Activated T-helper 1 cell treated with anti-CD3 and anti-CD28 coated beads, Interleukin-12 subunit alpha, Interleukin-12 subunit beta, Interleukin-2, Interleukin-4 antibody, amounts not matched to agents 30 ng/mL and 10 ng/mL and 1 ng/mL, durations not matched to agents 14 hours and 24 hours and 36 hours (primary cell): ENCODE data around the gene GLOD4. TPM values are rescaled to one million over a fixed set of nuclear protein-coding genes. Genes with fewer than 3 reads are reported as not detected.
A peak's percentile ranks its signal among the peaks of the same experiment; 100 is the strongest.
"Not testable (repeated sequence)": the region's sequence is repeated elsewhere in the genome, so short reads cannot be mapped to it uniquely, and the experiment has no call there.

Source experiments
- DNase-seq: peaks from one replicate; pipeline ENCODE4 v3.0.0; 2021; ENCODE audit warnings: low spot score
- H3K27ac Mint-ChIP-seq: one replicate; pipeline ENCODE4 v1.8.0; 2021; ENCODE audit warnings: mild to moderate bottlenecking, mixed read lengths
- H3K27me3 Mint-ChIP-seq: one replicate; pipeline ENCODE4 v1.8.0; 2022; ENCODE audit warnings: mild to moderate bottlenecking, moderate library complexity, mixed read lengths; ENCODE audit not compliant: insufficient read depth
- H3K36me3 Mint-ChIP-seq: one replicate; pipeline ENCODE4 v1.8.0; 2021; ENCODE audit warnings: low read depth, mixed read lengths
- H3K4me1 Mint-ChIP-seq: one replicate; pipeline ENCODE4 v1.8.0; 2021; ENCODE audit warnings: low read depth, mixed read lengths
- H3K4me3 Mint-ChIP-seq: one replicate; pipeline ENCODE4 v1.8.0; 2021; ENCODE audit warnings: mild to moderate bottlenecking, moderate library complexity, mixed read lengths
- H3K9me3 Mint-ChIP-seq: one replicate; pipeline ENCODE4 v1.8.0; 2021; ENCODE audit warnings: mixed read lengths
- intact Hi-C: fragments of 100-400 bp; cut with micrococcal nuclease; formaldehyde crosslinking; loops from one replicate; pipeline ENCODE4 v1.15.1; 2024
- total RNA-seq: library from RNA; stranded (reverse); gene quantifications from 2 replicates; pipeline ENCODE4 v1.2.3, GENCODE V29; 2022

GLOD4 gene, protein sequence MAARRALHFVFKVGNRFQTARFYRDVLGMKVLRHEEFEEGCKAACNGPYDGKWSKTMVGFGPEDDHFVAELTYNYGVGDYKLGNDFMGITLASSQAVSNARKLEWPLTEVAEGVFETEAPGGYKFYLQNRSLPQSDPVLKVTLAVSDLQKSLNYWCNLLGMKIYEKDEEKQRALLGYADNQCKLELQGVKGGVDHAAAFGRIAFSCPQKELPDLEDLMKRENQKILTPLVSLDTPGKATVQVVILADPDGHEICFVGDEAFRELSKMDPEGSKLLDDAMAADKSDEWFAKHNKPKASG
- total RNA-seq: 97.0 and 97.6 TPM in 2 replicates

DNA sequence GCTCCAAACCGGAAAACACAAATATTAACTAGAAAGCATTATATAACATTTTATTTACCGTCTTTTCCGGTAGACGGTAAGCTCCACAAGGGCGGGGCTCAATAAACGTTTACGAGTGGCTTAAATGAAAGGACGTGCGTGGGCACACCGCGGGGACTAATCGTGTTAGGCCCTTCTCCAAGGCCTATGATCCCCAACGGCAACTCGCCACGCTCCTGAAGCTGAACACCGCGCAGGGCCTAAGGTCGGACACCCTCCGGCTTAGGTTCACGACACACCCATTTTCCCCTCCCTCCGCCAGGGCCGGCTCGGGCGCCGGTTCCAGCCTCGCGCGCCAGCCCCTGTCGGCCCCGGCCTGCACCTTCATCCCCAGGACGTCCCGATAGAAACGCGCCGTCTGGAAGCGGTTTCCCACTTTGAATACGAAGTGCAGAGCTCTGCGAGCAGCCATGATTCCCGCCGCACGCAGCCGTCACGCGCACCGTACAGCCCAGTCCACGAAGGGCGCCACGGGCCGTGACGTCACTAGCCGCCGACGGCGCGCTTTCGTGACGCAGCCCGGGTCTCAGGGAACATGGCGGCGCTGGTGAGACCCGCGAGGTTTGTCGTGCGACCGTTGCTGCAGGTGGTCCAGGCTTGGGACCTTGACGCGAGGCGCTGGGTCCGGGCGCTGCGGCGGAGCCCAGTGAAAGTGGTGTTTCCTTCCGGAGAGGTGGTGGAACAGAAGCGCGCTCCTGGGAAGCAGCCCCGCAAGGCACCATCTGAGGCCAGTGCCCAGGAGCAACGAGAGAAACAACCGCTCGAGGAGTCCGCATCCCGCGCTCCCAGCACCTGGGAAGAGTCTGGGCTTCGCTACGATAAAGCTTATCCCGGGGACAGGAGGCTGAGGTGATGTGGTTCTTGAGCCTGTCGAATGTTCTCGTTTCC is at the start of gene GLOD4, which contains the start of gene MRM3:
GLOD4 (minus strand) TSS at position 476 of the 927 bp plus-strand sequence; CDS start at position 451, 25 bp downstream.
MRM3 (plus strand) TSS at position 549 of the 927 bp plus-strand sequence; CDS start at position 575, 26 bp downstream.
- peak within 1 kb of the TSS; percentile 97 for H3K4me3 Mint-ChIP-seq
- peak; percentile 94 for DNase-seq
- intact Hi-C loops: loop anchor here (1.0 to 5.0 kb wide), 7 partner anchors 9 to 371 kb away; partner anchors contain the start of genes GEMIN4, TLCD3A and VPS53
- H3K4me1 Mint-ChIP-seq: peaks cover 37% of the 10 kb centered on the region
- no peaks in the 10 kb centered on the region for H3K27me3 Mint-ChIP-seq
- peak within 1 kb of the TSS; percentile 97 for H3K27ac Mint-ChIP-seq
- H3K36me3 Mint-ChIP-seq: peaks cover 30% of the 10 kb centered on the region
- H3K9me3 Mint-ChIP-seq: no peaks in the 10 kb centered on the region

DNA sequence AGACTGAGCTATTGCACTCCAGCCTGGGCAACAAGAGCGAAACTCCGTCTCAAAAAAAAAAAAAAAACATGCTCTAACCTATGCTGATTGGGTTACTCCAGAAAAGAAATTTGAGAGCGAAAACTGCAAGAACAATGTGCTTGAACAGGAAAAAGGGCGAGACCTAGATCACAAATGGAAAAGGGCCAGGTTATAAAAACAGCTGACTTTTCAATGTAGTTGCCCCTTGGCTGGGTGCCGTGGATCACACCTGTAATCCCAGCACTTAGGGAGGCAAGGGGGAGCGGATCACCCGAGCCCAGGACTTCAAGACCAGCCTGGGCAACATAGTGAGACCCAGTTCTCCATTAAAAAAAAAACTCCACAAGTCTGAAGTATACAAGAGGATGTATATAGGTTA is 48.9 kb upstream of the GLOD4 start:
- H3K4me1 Mint-ChIP-seq: no peaks in the 10 kb centered on the region
- H3K9me3 Mint-ChIP-seq: no peaks in the 10 kb centered on the region
- intact Hi-C loops: no loop called here
- H3K36me3 Mint-ChIP-seq: no peaks in the 10 kb centered on the region
- no peak overlapping the region for H3K27ac Mint-ChIP-seq
- DNase-seq: no peak
- H3K4me3 Mint-ChIP-seq: no peak overlapping the region
- H3K27me3 Mint-ChIP-seq: no peaks in the 10 kb centered on the region

DNA sequence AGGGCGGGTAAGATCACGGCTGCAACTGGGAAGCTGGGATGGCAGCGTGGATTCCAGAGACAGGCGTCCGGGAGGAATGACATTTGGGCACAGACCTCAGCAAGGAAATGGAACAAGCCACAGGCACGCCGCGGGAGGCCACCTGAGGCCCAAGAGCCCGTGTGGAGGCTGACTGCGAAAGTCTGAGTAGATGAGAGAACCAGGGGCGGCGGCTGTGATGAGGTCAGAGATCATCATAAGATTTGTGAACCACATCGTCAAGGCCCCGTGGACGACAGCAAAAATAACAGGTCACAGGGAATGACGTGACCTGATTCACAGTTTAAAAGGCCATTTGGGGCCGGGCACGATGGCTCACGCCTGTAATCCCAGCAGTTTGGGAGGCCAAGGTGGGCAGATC is 48.3 kb upstream of the GLOD4 start:
- H3K27me3 Mint-ChIP-seq: no peaks in the 10 kb centered on the region
- no peak overlapping the region for H3K4me3 Mint-ChIP-seq
- intact Hi-C loops: no loop called here
- no peaks in the 10 kb centered on the region for H3K36me3 Mint-ChIP-seq
- DNase-seq: no peak
- H3K27ac Mint-ChIP-seq: no peak overlapping the region
- H3K4me1 Mint-ChIP-seq: no peaks in the 10 kb centered on the region
- H3K9me3 Mint-ChIP-seq: no peaks in the 10 kb centered on the region

DNA sequence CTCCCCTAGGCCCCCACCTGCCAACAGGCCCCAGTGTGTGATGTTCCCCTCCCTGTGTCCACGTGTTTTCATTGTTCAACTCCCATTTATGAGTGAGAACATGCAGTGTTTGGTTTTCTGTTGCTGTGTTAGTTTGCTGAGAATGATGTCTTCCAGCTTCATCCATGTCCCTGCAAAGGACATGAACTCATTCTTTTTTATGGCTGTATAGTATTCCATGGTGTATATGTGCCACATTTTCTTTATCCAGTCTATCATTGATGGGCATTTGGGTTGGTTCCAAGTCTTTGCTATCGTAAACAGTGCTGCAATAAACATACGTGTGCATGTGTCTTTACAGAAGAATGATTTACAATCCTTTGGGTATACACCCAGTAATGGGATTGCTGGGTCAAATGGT is 47.5 kb upstream of the GLOD4 start:
- H3K4me3 Mint-ChIP-seq, H3K4me1 Mint-ChIP-seq, H3K27me3 Mint-ChIP-seq, intact Hi-C loops, DNase-seq, H3K9me3 Mint-ChIP-seq, H3K36me3 Mint-ChIP-seq, H3K27ac Mint-ChIP-seq: not testable (repeated sequence)

DNA sequence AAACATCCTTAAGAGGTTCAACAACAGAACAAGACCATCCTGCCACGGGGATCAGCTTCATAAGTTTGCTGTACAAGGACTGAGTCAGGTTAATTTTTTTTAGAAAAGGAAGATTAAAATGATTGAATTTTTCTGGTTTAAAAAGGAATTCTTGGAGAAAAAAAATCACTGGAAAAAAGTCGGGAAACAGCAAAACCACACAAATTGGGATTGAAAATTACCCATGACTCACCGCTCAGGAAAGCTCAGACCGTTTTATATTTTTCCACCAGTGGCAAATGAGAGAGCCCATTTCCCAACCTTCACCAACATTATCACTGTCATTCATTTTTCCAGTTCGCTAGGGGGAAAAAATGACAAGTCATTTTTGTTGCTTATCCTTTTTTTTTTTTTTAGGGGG is 46.7 kb upstream of the GLOD4 start:
- no peak for DNase-seq
- H3K36me3 Mint-ChIP-seq: no peaks in the 10 kb centered on the region
- no peak overlapping the region for H3K27ac Mint-ChIP-seq
- no peaks in the 10 kb centered on the region for H3K27me3 Mint-ChIP-seq
- intact Hi-C loops: no loop called here
- H3K4me1 Mint-ChIP-seq: no peaks in the 10 kb centered on the region
- H3K4me3 Mint-ChIP-seq: no peak overlapping the region
- H3K9me3 Mint-ChIP-seq: no peaks in the 10 kb centered on the region

DNA sequence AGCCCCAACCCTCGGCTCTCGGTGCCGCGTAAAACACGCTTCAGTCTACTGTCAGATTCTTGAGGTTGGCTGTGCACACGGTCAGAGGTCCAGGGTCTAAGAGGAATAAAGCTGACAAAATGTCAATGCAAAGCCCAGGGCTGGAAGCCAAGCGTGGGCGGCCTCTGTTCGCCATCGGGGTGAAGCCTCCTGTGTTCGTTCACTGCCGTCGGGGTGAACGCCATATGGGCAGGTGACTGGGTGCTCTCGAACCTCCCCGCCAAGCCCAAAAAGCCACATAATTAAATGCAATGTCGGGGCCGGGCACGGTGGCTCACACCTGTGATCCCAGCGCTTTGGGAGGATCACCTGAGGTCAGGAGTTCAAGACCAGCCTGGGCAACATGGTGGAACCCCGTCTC is 44.7 kb upstream of the GLOD4 start:
- intact Hi-C loops: no loop called here
- Mint-ChIP-seq H3K4me1 (no peaks in the 10 kb centered on the region), H3K27me3 (no peaks in the 10 kb centered on the region)

DNA sequence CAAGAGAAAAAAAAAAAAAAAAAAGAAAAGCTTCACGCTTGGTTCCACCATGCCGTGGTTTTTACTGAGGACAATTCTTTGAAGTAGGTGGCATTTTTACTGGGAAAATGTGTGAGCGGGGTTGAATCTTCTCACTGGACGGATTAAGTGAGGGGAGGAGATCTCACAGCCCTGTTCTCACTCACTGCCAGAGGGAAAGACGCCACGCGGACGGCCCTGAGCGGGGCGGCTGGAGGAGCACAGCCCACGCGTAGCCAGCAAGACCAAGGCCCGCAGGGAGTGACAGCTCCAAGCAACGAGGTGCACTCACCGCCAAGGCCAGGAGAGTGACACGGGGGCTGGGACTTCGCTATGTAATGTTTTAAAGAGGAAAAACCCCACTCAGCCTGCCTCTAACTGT is 43.1 kb upstream of the GLOD4 start:
- H3K4me3 Mint-ChIP-seq: no peak overlapping the region
- no peaks in the 10 kb centered on the region for H3K36me3 Mint-ChIP-seq
- intact Hi-C loops: no loop called here
- no peaks in the 10 kb centered on the region for H3K9me3 Mint-ChIP-seq
- no peaks in the 10 kb centered on the region for H3K27me3 Mint-ChIP-seq
- no peak overlapping the region for H3K27ac Mint-ChIP-seq
- DNase-seq: no peak
- no peaks in the 10 kb centered on the region for H3K4me1 Mint-ChIP-seq

More for the DNA sequence above, 44.7 kb upstream of the GLOD4 start:
- no peak overlapping the region for H3K4me3 Mint-ChIP-seq
- H3K27ac Mint-ChIP-seq: no peak overlapping the region
- no peak for DNase-seq
- H3K9me3 Mint-ChIP-seq: no peaks in the 10 kb centered on the region
- H3K36me3 Mint-ChIP-seq: no peaks in the 10 kb centered on the region

DNA sequence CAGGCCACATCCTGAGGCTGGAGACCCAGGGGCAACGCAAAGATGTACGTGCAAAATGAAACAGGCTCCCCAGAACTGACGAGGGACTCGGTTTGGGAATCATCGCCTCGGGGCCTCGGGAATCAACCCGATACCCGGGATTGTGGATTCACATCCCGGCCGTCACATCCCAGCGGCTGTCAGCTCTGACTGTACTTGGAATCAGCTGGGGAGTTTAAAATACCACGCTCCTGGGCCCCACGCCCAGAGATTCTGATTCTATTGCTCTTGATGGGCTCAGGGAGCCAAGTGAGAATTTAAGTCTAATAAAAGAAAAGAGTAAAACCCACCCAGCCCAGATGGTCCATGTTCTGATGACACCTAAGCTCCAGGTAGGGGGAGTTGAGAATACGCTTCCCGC is 42.3 kb upstream of the GLOD4 start:
- no peaks in the 10 kb centered on the region for H3K36me3 Mint-ChIP-seq
- DNase-seq: no peak
- no peak overlapping the region for H3K4me3 Mint-ChIP-seq
- intact Hi-C loops: no loop called here
- no peaks in the 10 kb centered on the region for H3K9me3 Mint-ChIP-seq
- H3K27me3 Mint-ChIP-seq: no peaks in the 10 kb centered on the region
- no peaks in the 10 kb centered on the region for H3K4me1 Mint-ChIP-seq
- H3K27ac Mint-ChIP-seq: no peak overlapping the region

DNA sequence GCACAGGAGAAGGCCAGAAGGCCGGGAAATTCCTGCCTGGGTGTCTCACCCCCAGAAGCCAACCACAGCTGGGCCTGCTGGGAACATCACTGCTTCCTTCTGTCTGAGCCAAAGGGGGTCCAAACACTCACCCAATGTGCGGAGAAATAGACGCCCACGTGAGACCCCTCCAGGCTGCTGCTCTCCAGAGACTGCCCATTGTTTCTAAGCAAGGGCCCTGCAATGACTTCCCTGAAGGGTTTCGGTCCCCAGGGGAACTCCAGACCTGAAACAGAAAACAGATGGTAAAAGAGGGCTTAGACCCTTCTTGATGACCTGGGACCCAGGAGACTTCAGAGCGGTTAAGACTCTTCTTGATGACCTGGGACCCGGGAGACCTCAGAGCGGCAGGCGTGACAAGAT is 41.4 kb upstream of the GLOD4 start:
- no peaks in the 10 kb centered on the region for H3K4me1 Mint-ChIP-seq
- H3K27me3 Mint-ChIP-seq: no peaks in the 10 kb centered on the region
- no peak overlapping the region for H3K27ac Mint-ChIP-seq
- no peaks in the 10 kb centered on the region for H3K9me3 Mint-ChIP-seq
- no peak overlapping the region for H3K4me3 Mint-ChIP-seq
- no peak for DNase-seq
- intact Hi-C loops: no loop called here
- H3K36me3 Mint-ChIP-seq: no peaks in the 10 kb centered on the region

DNA sequence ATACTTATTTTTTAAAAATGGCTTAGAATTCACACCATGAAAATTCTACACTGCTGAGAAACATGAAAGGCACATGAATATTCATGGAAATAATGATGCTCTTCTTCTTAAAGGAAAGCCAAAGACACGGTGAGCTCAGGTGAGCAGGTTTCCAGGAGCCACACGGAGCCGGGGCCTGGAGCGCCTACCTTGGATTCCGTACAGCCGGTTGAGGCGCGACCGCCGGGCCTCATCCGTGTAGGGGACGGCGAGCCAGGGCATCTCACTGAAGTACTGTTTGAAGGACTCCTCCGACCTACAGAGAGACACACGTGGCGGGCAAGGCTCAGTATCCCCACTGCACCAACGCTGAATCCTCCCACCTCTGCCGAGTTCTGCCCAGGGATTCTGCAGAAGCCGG is 37.2 kb upstream of the GLOD4 start:
- DNase-seq: no peak
- no peaks in the 10 kb centered on the region for H3K27me3 Mint-ChIP-seq
- no peaks in the 10 kb centered on the region for H3K9me3 Mint-ChIP-seq
- no peak overlapping the region for H3K27ac Mint-ChIP-seq
- H3K4me3 Mint-ChIP-seq: no peak overlapping the region
- no peaks in the 10 kb centered on the region for H3K36me3 Mint-ChIP-seq
- intact Hi-C loops: no loop called here
- no peaks in the 10 kb centered on the region for H3K4me1 Mint-ChIP-seq

DNA sequence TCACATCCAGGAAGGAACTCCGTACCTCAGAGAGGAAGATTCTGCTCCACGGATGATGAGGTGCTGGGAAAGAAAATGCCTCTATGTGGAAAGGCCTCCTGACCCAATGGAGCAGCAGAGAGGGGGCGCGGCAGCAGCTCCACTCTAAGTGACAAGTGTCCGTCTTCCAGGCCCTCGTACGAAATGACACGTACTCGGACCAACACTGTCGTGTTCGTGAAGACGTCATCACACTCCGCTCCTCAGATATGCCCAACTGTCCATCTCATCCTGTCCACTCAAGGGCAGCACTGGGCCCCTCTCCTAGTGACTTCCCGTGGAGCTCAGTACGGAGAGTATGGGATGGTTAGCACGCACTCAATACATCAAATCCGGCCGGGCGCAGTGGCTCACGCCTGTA is 32.3 kb upstream of the GLOD4 start:
- Mint-ChIP-seq H3K27me3 (peaks cover 2% of the 10 kb centered on the region), H3K4me1 (no peaks in the 10 kb centered on the region), H3K27ac (no peak overlapping the region), H3K36me3 (no peaks in the 10 kb centered on the region), H3K4me3 (no peak overlapping the region), H3K9me3 (no peaks in the 10 kb centered on the region)
- DNase-seq: no peak
- intact Hi-C loops: no loop called here

DNA sequence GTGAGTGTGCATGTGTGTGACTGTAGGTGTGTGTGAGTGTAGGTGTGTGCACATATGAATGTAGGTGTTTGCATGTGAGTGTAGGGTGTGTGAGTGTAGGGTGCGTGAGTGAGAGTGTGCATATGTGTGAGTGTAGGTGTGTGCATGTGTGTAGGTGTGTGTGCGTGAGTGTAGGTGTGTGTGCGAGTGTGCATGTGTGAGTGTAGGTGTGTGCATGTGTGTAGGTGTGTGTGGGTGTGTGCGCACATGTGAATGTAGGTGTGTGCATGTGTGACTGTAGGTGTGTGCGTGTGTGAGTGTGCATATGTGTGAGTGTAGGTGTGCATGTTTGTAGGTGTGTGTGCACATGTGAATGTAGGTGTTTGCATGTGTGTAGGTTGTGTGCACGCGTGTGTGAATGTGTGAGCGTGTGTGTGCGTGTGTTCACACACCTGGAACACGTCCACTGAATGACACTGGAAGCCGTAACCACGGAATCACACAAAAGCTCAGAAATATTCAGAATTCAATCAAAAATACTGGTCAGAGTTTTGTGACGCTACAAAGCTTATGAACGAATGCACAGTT is 30.6 kb upstream of the GLOD4 start:
- no peak for DNase-seq
- Mint-ChIP-seq H3K9me3 (no peaks in the 10 kb centered on the region), H3K36me3 (no peaks in the 10 kb centered on the region), H3K4me1 (no peaks in the 10 kb centered on the region), H3K27me3 (peaks cover 2% of the 10 kb centered on the region), H3K27ac (no peak overlapping the region), H3K4me3 (no peak overlapping the region)
- intact Hi-C loops: no loop called here
